ENCODE measurements around the gene ENDOG. TPM values are rescaled to one million over a fixed set of nuclear protein-coding genes. Genes with fewer than 3 reads are reported as not detected.

ENDOG gene
- 10 to 100 TPM; 22.4 to 50.1 (median 41.0) TPM for total RNA-seq
- long read RNA-seq, partial matches to known transcripts, result 0 of 2 reads
- long read RNA-seq, other reads (novel, unspliced or antisense), result 0 of 2 reads

GRCh38 chr9:128818099-128818838, at the start of gene ENDOG:
TSS of gene ENDOG (plus strand) at chr9:128818500. CDS start at chr9:128818685, 185 bp downstream.
- Histone ChIP-seq H3K4me1 (peaks cover 0 to 14% (median 0%) of the 10 kb centered on the region in 4 donors), H3K27ac (peak within 1 kb of the TSS; percentile 61 to 88 (median 75)), H3K4me3 (peak within 1 kb of the TSS; percentile 61 to 75 (median 62)), H3K36me3 (peaks cover 0 to 12% (median 1%) of the 10 kb centered on the region in 4 donors), H3K27me3 (no peaks in the 10 kb centered on the region), H3K9me3 (no peaks in the 10 kb centered on the region)
- DNase-seq, result peak; percentile 97 to 98 (median 98)
- TF ChIP-seq CTCF (IDR thresholded peaks at IDR 0.05), result peak; percentile 95 to 99 (median 96)
- peak; percentile 83 for TF ChIP-seq POLR2A (IDR thresholded peaks at IDR 0.05)
- intact Hi-C loops (cut with DNase I), result no loop called here
- 0% methylated on average over 3 of the region's 70 CpGs for WGBS (ENCODE audit: insufficient coverage, low coverage, low lambda C conversion rate, missing lambda C conversion rate)
- ATAC-seq, result peak; percentile 96 to 97 (median 97)

GRCh38 chr9:128768606-128769005, 49.7 kb upstream of the ENDOG start:
- DNase-seq (no peak), ATAC-seq (no peak)
- Histone ChIP-seq H3K4me3 (no peak overlapping the region), H3K4me1 (peaks cover 0 to 40% (median 19%) of the 10 kb centered on the region in 4 donors), H3K9me3 (no peaks in the 10 kb centered on the region), H3K27ac (no peak overlapping the region), H3K27me3 (no peaks in the 10 kb centered on the region), H3K36me3 (no peaks in the 10 kb centered on the region)
- intact Hi-C loops (cut with DNase I), result no loop called here
- TF ChIP-seq CTCF (IDR thresholded peaks at IDR 0.05), result no peak
- no peak for TF ChIP-seq POLR2A (IDR thresholded peaks at IDR 0.05)
- 77% methylated on average over 3 of the region's 6 CpGs for WGBS (ENCODE audit: insufficient coverage, low coverage, low lambda C conversion rate, missing lambda C conversion rate)

- intact Hi-C loops (cut with DNase I), result no loop called here
- ATAC-seq (no peak), DNase-seq (no peak)
- no peaks in the 10 kb centered on the region for H3K36me3 ChIP-seq
- no peaks in the 10 kb centered on the region for H3K27me3 ChIP-seq
- no peak for TF ChIP-seq POLR2A (IDR thresholded peaks at IDR 0.05)
- no peak for TF ChIP-seq CTCF (IDR thresholded peaks at IDR 0.05)
- H3K27ac ChIP-seq, result peak overlapping the region; percentile 88 to 92 (median 92)
- peak overlapping the region; percentile 85 to 93 (median 91) for H3K4me3 ChIP-seq
- WGBS (ENCODE audit: insufficient coverage, low coverage, low lambda C conversion rate, missing lambda C conversion rate), result 31% methylated on average over 10 of the region's 11 CpGs
- no peaks in the 10 kb centered on the region for H3K9me3 ChIP-seq
- peaks cover 0 to 22% (median 10%) of the 10 kb centered on the region in 4 donors for H3K4me1 ChIP-seq
Measured at GRCh38 chr9:128770286-128771030, 47.8 kb upstream of the ENDOG start.

GRCh38 chr9:128771094-128771721, 47.1 kb upstream of the ENDOG start:
- intact Hi-C loops (cut with DNase I), result no loop called here
- Histone ChIP-seq H3K27me3 (no peaks in the 10 kb centered on the region), H3K9me3 (no peaks in the 10 kb centered on the region), H3K36me3 (no peaks in the 10 kb centered on the region), H3K27ac (peak overlapping the region; percentile 88 to 92 (median 92)), H3K4me3 (peak overlapping the region; percentile 85 to 93 (median 91)), H3K4me1 (peaks cover 0 to 14% (median 6%) of the 10 kb centered on the region in 4 donors)
- ATAC-seq, result peak; percentile 44 to 62 (median 50)
- DNase-seq, result no peak
- no peak for TF ChIP-seq POLR2A (IDR thresholded peaks at IDR 0.05)
- no peak for TF ChIP-seq CTCF (IDR thresholded peaks at IDR 0.05)
- 0% methylated on average over 20 of the region's 28 CpGs for WGBS (ENCODE audit: insufficient coverage, low coverage, low lambda C conversion rate, missing lambda C conversion rate)
